Muscle layer of duodenum (tissue), 2 donors: Measurements from ENCODE around the gene MAPRE2.
"Not testable (repeated sequence)": the region's sequence is repeated elsewhere in the genome, so short reads cannot be mapped to it uniquely, and the experiment has no call there.

Source experiments
- H3K27ac ChIP-seq: one replicate; pipeline ENCODE4 v1.7.0; 2013; ENCODE audit warnings: mild to moderate bottlenecking, low read length
- H3K27me3 ChIP-seq: one replicate; pipeline ENCODE4 v1.7.0; 2013; ENCODE audit warnings: low read depth, mild to moderate bottlenecking, control low read depth, low read length
- H3K36me3 ChIP-seq, 2 donors: one replicate each; pipeline ENCODE4 v1.7.0; 2013; ENCODE audit warnings: low read length in 2 of 2, control low read depth in 1 of 2, mild to moderate bottlenecking in 1 of 2; ENCODE audit not compliant: insufficient read depth in 2 of 2, control insufficient read depth in 1 of 2
- H3K4me1 ChIP-seq, 2 donors: one replicate each; pipeline ENCODE4 v1.7.0; 2013; ENCODE audit warnings: low read length in 2 of 2, mild to moderate bottlenecking in 2 of 2, control low read depth in 1 of 2, moderate library complexity in 1 of 2; ENCODE audit not compliant: insufficient read depth in 2 of 2, control insufficient read depth in 1 of 2
- H3K4me3 ChIP-seq, 2 donors: one replicate each; pipeline ENCODE4 v1.7.0; 2013; ENCODE audit warnings: low read length in 2 of 2, low read depth in 1 of 2, mild to moderate bottlenecking in 1 of 2
- H3K9me3 ChIP-seq, 2 donors: one replicate each; pipeline ENCODE4 v1.7.0; 2013; ENCODE audit warnings: low read length in 2 of 2, control low read depth in 1 of 2, mild to moderate bottlenecking in 1 of 2; ENCODE audit not compliant: control insufficient read depth in 1 of 2
- donor health status: healthy.

MAPRE2 gene

DNA sequence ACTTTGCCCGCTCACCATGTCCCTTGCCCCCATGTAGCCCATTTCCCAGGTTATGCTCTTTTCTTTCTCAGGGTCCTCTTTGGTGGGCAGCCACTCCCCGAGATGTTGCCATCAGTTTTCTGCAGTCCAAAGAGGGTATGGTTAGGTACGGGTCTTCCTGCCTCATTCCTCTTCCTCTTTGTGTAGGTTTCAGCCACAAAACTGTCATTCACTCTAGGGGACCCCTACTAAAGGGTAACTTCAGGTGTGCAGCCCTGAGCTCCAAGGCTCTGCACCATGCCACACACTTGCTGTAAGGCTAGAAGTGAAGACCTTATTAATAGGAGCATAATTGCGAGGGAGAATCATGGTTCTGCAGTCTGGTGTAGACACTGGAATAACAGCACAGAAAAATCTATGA is 99.9 kb downstream of the MAPRE2 start:
- no peaks in the 10 kb centered on the region for H3K9me3 ChIP-seq
- H3K36me3 ChIP-seq = peaks cover 4 to 17% of the 10 kb centered on the region in 2 donors
- no peak overlapping the region for H3K27ac ChIP-seq
- no peak overlapping the region for H3K4me3 ChIP-seq
- peaks cover 3 to 15% of the 10 kb centered on the region in 2 donors for H3K4me1 ChIP-seq
- no peaks in the 10 kb centered on the region for H3K27me3 ChIP-seq

DNA sequence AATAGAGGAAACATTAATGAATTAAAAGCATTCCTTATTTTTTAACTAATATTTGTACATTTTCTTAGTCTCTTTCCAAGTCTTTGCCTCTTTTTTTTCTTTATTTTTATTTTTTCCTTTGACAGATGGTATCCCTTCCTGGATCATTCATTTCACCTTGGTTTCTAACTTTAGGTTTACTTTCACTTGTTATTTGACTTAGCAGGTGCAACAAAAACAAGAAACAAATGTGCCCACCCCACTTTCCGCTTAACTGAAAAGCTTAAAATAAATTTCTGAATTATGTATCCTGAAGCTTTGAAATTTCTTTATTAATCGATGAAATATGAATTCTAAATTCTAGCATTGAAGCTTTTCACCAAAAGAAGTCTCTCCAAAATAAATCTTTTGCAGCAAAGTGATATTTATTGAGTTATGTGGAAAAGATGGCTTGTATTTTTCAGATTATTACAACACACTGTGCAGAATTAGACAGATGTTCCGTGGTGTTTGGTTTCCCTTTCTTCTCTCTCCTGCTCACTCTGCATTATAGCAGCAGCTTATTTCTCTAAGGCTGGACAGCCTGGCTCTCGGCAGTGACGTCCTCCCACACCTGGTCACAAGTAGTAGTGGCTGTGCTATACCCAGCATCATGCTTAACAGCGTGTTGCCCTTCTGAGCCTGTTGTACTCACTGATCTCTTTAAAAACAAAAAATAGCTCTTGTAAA is 100.5 kb downstream of the MAPRE2 start:
- Histone ChIP-seq H3K4me3 (no peak overlapping the region), H3K9me3 (no peaks in the 10 kb centered on the region), H3K4me1 (peaks cover 3 to 15% of the 10 kb centered on the region in 2 donors), H3K36me3 (peaks cover 0 to 14% of the 10 kb centered on the region in 2 donors), H3K27ac (no peak overlapping the region), H3K27me3 (no peaks in the 10 kb centered on the region)

- Histone ChIP-seq H3K4me1 (peaks cover 3 to 11% of the 10 kb centered on the region in 2 donors), H3K36me3 (peaks cover 0 to 14% of the 10 kb centered on the region in 2 donors), H3K27ac (no peak overlapping the region), H3K9me3 (no peaks in the 10 kb centered on the region), H3K4me3 (no peak overlapping the region), H3K27me3 (no peaks in the 10 kb centered on the region)
These were observed 101.0 kb downstream of the MAPRE2 start for GRCh38 chr18:35142275-35142615.

- Histone ChIP-seq H3K36me3 (peaks cover 0 to 14% of the 10 kb centered on the region in 2 donors), H3K27me3 (no peaks in the 10 kb centered on the region), H3K4me3 (no peak overlapping the region), H3K27ac (no peak overlapping the region), H3K4me1 (peaks cover 3 to 11% of the 10 kb centered on the region in 2 donors), H3K9me3 (no peaks in the 10 kb centered on the region)
These were observed 102.7 kb downstream of the MAPRE2 start for GRCh38 chr18:35143622-35144596.

- Histone ChIP-seq H3K4me3 (no peak overlapping the region), H3K27ac (no peak overlapping the region), H3K9me3 (no peaks in the 10 kb centered on the region), H3K27me3 (no peaks in the 10 kb centered on the region), H3K36me3 (peaks cover 0 to 14% of the 10 kb centered on the region in 2 donors), H3K4me1 (peaks cover 3 to 11% of the 10 kb centered on the region in 2 donors)
These were observed 103.5 kb downstream of the MAPRE2 start for GRCh38 chr18:35144698-35145097.

GRCh38 chr18:35150195-35150594 is 109.0 kb downstream of the MAPRE2 start:
- not testable (repeated sequence) for H3K9me3 ChIP-seq, H3K4me1 ChIP-seq, H3K27me3 ChIP-seq, H3K4me3 ChIP-seq, H3K36me3 ChIP-seq, H3K27ac ChIP-seq

DNA sequence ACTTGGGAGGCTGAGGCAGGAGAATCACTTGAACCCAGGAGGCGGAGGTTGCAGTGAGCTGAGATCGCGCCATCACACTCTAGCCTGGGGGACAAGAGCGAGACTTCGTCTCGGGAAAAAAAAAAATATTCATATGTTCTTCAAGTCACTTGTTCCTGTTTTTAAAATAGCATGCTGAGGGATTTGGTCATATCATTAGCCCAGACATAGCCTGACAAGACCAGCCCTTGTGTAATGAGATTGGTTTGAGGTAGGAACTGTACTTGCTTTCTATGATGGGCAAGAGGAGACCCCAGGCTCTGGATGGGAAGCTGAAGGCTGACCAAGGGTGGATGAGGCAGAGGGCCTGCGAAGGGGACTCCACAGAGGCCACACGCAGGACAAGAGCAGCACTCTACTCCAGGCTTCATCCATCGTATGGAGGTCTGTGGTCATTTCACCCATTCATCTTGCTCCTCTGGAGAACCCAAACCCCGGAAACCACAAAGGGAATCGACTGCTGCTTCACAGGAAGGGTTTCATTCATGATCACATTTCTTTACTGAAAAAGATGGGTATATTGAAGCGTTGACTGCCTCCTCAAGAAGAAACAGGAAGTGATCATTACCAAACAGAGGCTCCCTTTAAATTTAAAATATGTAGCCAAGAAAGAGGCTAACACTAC is 112.5 kb downstream of the MAPRE2 start:
- Histone ChIP-seq H3K9me3 (no peaks in the 10 kb centered on the region), H3K27me3 (no peaks in the 10 kb centered on the region), H3K36me3 (no peaks in the 10 kb centered on the region), H3K27ac (no peak overlapping the region), H3K4me3 (no peak overlapping the region), H3K4me1 (peaks cover 0 to 9% of the 10 kb centered on the region in 2 donors)

DNA sequence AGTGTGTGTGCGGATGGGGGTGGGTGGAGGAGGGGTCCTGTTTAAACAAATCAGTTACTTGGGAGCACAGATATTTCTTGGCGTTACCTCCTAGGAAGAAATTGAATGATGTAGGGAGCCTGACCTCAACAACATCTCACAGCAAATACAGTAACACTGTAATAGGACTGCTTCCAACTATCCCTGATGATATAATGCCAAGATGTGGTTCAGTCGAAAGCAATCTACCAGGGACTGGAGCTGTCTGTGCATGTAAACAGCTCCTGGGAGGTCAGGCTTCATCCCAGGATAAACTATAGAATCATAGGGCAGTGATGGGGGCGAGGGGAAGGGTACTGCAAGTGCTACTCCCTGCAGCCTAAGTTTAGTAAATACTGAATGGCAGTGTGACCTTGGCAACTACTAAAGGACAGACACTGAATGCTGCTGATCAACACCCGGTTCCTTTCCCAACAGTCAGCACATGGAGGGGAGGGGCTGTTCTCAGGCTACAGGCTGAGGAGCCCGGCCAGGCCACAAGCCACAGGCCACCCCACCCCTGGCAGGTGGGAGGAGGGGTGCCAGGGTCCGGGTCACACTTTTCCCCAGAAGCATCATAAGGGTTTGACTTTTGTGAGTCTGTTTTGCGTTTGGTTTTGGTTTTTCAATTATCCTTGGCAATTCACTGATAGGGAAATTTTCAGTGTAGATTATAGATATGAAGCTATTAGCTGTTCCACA is 114.3 kb downstream of the MAPRE2 start:
- peaks cover 0 to 9% of the 10 kb centered on the region in 2 donors for H3K4me1 ChIP-seq
- no peaks in the 10 kb centered on the region for H3K9me3 ChIP-seq
- H3K27me3 ChIP-seq = no peaks in the 10 kb centered on the region
- H3K36me3 ChIP-seq = no peaks in the 10 kb centered on the region
- H3K4me3 ChIP-seq = no peak overlapping the region
- no peak overlapping the region for H3K27ac ChIP-seq

- H3K36me3 ChIP-seq = no peaks in the 10 kb centered on the region
- peaks cover 0 to 9% of the 10 kb centered on the region in 2 donors for H3K4me1 ChIP-seq
- H3K27me3 ChIP-seq = no peaks in the 10 kb centered on the region
- no peak overlapping the region for H3K4me3 ChIP-seq
- H3K27ac ChIP-seq = no peak overlapping the region
- no peaks in the 10 kb centered on the region for H3K9me3 ChIP-seq
These were observed 116.0 kb downstream of the MAPRE2 start for GRCh38 chr18:35157181-35157580.

DNA sequence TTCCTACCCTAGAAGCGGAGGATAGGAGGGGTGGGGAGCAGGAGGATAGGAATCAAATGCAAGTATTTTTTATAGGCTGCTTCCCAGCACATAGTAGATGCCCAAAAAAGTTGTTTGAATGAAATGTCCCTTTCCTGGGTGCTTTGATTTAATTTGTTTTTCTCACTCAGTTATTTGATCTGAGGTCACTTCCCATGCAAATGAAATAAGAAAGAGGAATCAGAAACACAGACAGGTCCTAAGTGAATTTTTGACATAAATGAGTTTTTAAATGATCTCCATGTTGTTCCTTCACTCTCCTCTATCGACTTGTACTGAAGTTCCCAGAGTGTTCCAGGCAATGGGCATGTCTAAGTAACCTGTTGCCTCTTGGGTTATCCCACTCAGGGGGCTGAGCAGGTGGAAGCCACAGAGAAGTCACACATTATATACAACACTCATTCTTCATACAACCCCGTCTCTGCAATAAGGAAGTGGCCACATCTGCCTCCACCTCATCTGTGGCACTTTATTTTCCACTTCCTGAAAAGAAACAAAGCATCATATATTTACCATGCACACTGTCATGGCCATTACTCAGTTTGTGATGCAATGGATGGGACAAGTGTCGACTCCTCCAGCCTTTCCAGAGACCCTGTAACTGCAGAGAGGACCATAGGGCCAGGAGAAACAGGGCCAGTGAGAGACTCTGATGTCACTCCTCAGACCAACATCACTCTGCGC is 117.7 kb downstream of the MAPRE2 start:
- Histone ChIP-seq H3K4me3 (no peak overlapping the region), H3K4me1 (peaks cover 0 to 9% of the 10 kb centered on the region in 2 donors), H3K36me3 (no peaks in the 10 kb centered on the region), H3K9me3 (no peaks in the 10 kb centered on the region), H3K27me3 (no peaks in the 10 kb centered on the region), H3K27ac (no peak overlapping the region)
